GM18511 (cell line): ENCODE results near the gene CDH4.

ENCODE experiments used
- ATAC-seq: cut with Tn5 transposase; IDR thresholded peaks from one replicate; pipeline ENCODE4 v1.9.1; 2021; ENCODE audit warnings: mild to moderate bottlenecking, moderate library complexity; ENCODE audit not compliant: unreplicated experiment

Gene CDH4

GRCh38 chr20:61510778-61511330, 258.8 kb downstream of the CDH4 start:
- no peak for ATAC-seq

- no peak for ATAC-seq
Measured at GRCh38 chr20:61512475-61512874, 260.4 kb downstream of the CDH4 start.

- no peak for ATAC-seq
Measured at GRCh38 chr20:61513124-61514017, 261.3 kb downstream of the CDH4 start.

- no peak for ATAC-seq
Measured at GRCh38 chr20:61514018-61514365, 261.9 kb downstream of the CDH4 start.

- ATAC-seq = no peak
Measured at GRCh38 chr20:61514396-61514795, 262.3 kb downstream of the CDH4 start.

- ATAC-seq = no peak
Measured at GRCh38 chr20:61514805-61515505, 262.9 kb downstream of the CDH4 start.

- ATAC-seq = no peak
Measured at GRCh38 chr20:61515922-61516321, 263.9 kb downstream of the CDH4 start.

GRCh38 chr20:61516346-61517208, 264.5 kb downstream of the CDH4 start:
- no peak for ATAC-seq

GRCh38 chr20:61517419-61517818, 265.4 kb downstream of the CDH4 start:
- no peak for ATAC-seq

GRCh38 chr20:61518424-61518951, 266.4 kb downstream of the CDH4 start:
- ATAC-seq = no peak

- no peak for ATAC-seq
Measured at GRCh38 chr20:61519488-61519887, 267.4 kb downstream of the CDH4 start.

DNA sequence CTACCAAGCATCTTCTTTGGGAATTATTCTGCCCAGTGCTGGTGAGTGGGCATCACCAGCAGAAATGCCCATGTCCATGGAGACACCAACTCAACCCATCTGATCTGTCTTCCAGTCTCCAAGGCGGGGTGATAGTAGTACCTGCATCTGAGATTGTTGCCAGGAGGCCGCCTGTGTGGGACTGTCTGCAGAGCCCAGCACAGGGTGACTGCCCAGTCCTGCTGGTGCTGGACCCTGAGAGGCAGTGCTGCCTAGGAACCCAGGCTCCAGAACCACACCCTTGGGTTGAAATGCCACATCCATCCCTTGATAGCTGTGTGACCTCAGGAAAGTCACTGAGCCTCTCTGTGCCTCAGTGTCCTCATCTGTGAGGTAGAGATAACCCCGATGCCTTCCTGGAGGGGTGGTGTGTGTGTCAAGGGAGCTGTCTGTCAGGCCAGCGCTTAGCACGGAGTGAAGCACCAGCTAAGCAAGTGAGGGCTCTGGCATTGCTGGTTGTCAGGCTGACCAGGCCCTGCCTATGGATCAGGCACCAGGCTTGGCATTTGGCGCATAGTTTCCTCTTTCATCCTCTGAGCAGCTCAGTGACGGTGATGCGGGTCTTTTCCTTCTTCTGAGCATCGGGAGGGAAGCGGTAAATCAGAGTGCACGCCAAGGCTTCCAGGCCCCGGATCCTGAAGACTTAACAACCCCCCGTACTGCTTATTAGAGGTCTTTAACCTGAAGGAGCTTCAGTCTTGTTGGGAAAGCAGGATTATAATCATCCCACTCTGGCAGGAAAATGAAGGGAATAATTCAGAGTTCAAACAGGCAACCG, 268.2 kb downstream of the CDH4 start:
- no peak for ATAC-seq

- no peak for ATAC-seq
Measured at GRCh38 chr20:61520893-61521460, 268.9 kb downstream of the CDH4 start.

DNA sequence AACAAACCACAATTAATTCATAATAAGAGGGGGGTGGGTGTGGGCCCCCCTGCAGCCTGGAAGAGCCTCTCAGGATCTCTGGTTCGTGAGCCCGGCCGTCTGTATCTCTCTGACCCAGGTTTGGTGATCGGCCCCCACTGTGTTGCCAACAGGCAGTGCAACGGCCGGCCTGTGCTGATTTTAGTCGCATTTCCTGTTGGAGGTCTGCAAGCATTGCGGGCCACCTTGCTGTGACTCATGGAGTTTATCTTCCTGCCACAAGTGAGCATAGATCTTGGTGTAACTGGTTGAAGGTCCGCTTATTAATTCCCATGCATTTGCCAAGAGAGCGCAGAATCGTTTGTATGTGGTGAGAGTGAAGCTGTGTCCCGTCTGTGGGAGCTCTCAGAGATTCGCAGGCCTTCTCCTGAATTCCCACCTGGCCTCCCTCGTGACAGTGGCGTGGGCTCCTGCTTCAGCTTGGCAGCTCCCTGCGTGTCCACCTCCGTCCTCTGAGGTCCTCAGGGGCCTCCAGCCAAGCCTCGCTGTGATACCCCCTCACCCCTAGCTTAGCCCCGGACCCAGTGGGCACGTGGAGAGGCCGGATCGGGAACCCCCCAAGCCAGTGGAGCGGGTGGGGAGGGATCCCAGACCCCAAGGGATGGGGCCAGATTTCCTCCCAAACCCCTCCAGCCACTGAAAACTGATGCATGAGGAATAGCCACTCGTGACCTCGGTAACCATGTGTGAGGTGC, 269.8 kb downstream of the CDH4 start:
- ATAC-seq = no peak

DNA sequence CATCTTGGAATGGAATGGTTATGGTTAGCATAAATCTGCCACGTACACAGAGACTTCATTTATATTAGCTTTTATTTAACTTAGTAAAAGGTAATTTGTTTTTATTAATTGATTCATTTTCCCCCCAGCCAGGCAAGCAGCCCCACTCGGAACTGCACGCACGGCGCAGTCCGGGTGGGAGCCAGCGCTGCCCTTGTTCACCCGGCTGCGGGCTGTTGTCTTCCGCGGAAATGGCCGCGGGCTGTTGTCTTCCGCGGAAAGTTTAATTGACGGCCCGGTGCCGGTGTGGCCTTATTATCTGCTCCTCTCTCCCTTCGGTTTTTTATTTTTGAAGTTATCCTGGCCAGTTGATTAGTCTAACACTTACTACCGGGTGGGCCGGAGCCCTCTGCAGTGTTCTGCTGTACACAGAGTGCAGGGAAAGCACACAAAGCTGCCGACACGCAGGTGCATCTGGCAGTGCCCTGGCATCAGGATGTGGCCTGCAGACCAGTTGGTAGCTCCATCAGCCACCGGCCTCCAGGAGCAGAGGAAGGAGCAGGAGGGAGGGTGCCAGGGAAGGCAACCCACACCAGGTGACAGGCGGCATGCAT, 270.5 kb downstream of the CDH4 start:
- ATAC-seq = no peak

GRCh38 chr20:61523145-61523544, 271.1 kb downstream of the CDH4 start:
- ATAC-seq = no peak

- ATAC-seq = no peak
Measured at GRCh38 chr20:61524951-61525666, 273.0 kb downstream of the CDH4 start.
